ENCODE measurements around the gene FN3KRP.

- TF ChIP-seq CTCF (IDR thresholded peaks at IDR 0.05) (no peak), POLR2A (IDR thresholded peaks at IDR 0.05) (no peak)
These were observed 11.6 kb upstream of the FN3KRP start for GRCh38 chr17:82704886-82705285.

Data from testis (tissue), 2 donors.